OCI-LY3 (cell line): Measurements from ENCODE around the gene KRTAP12-3.

ENCODE experiments used
- H2AFZ ChIP-seq: fragments of 200-600, 300-600 bp; shearing (Covaris generic); 2 replicates; pipeline ENCODE4 v1.6.0; 2014; ENCODE audit warnings: antibody characterized with exemption, low read depth, low read length
- H3K27ac ChIP-seq: fragments of 200-600, 300-600 bp; sonication (generic); 2 replicates; pipeline ENCODE4 v1.5.1; 2014; ENCODE audit warnings: mild to moderate bottlenecking, low read length, moderate library complexity, mixed read lengths
- H3K27me3 ChIP-seq: fragments of 200-600, 300-600 bp; sonication (generic); 2 replicates; pipeline ENCODE4 v1.6.1; 2014; ENCODE audit warnings: low read depth, low read length, mixed read lengths
- H3K36me3 ChIP-seq: fragments of 200-600, 300-600 bp; sonication (generic); replicated peaks from 2 replicates; pipeline ENCODE3; 2014; ENCODE audit warnings: low read depth, low read length, mixed read lengths
- H3K4me1 ChIP-seq: fragments of 300-600, 200-600 bp; sonication (generic); 2 replicates; pipeline ENCODE4 v1.6.1; 2014; ENCODE audit warnings: low read length, mixed read lengths
- H3K4me2 ChIP-seq: fragments of 200-600, 300-600 bp; sonication (generic); 2 replicates; pipeline ENCODE4 v1.6.1; 2014; ENCODE audit warnings: low read length, mixed read lengths
- H3K4me3 ChIP-seq: fragments of 300-600, 200-600 bp; sonication (generic); 2 replicates; pipeline ENCODE4 v1.5.1; 2014; ENCODE audit warnings: antibody characterized with exemption, mild to moderate bottlenecking, low read length, moderate library complexity
- H3K79me2 ChIP-seq: fragments of 300-600, 200-600 bp; shearing (Covaris generic); 2 replicates; pipeline ENCODE4 v1.6.1; 2014; ENCODE audit warnings: mild to moderate bottlenecking, low read length, mixed read lengths
- H3K9ac ChIP-seq: fragments of 300-600, 200-600 bp; shearing (Covaris generic); 2 replicates; pipeline ENCODE4 v1.6.0; 2014; ENCODE audit warnings: mild to moderate bottlenecking, low read length, moderate library complexity
- H3K9me3 ChIP-seq: fragments of 200-600, 300-600 bp; shearing (Covaris generic); 2 replicates; pipeline ENCODE4 v1.6.1; 2014; ENCODE audit warnings: low read length, mixed read lengths; ENCODE audit not compliant: insufficient read depth
- H4K20me1 ChIP-seq: fragments of 200-600, 300-600 bp; sonication (generic); 2 replicates; pipeline ENCODE4 v1.6.1; 2016; ENCODE audit warnings: low read length, mixed read lengths; ENCODE audit not compliant: insufficient read depth
- CTCF ChIP-seq: fragments of 200-600, 300-600 bp; sonication (generic); IDR thresholded peaks from 2 replicates; pipeline ENCODE4 v1.5.1; 2014; ENCODE audit warnings: antibody characterized with exemption, low read length, low read depth
- EZH2phosphoT487 ChIP-seq: fragments of 200-600 bp; shearing (Covaris generic); IDR thresholded peaks from 2 replicates; pipeline ENCODE4 v1.6.1; 2018; ENCODE audit warnings: antibody characterized with exemption, mixed run types, low read depth

Gene KRTAP12-3

GRCh38 chr21:44671911-44672310, 14.2 kb downstream of the KRTAP12-3 start:
- Histone ChIP-seq H3K27me3 (no peaks in the 10 kb centered on the region; the same call in 1 of the 2 replicates), H3K79me2 (no peaks in the 10 kb centered on the region), H3K9ac (no peak overlapping the region), H4K20me1 (no peaks in the 10 kb centered on the region), H3K27ac (no peak overlapping the region), H3K4me3 (no peak overlapping the region), H2AFZ (no peak overlapping the region), H3K4me1 (no peaks in the 10 kb centered on the region), H3K36me3 (no peaks in the 10 kb centered on the region), H3K4me2 (no peak overlapping the region), H3K9me3 (no peaks in the 10 kb centered on the region)
- TF ChIP-seq EZH2phosphoT487 (no peak), CTCF (no peak)

GRCh38 chr21:44677881-44678280, 20.1 kb downstream of the KRTAP12-3 start:
- Histone ChIP-seq H3K4me1 (no peaks in the 10 kb centered on the region), H4K20me1 (no peaks in the 10 kb centered on the region)
- TF ChIP-seq CTCF: no peak
- no peak for TF ChIP-seq EZH2phosphoT487

GRCh38 chr21:44681152-44681551, 23.4 kb downstream of the KRTAP12-3 start:
- TF ChIP-seq EZH2phosphoT487: no peak
- TF ChIP-seq CTCF: no peak
- Histone ChIP-seq H3K4me3 (no peak overlapping the region), H3K79me2 (no peaks in the 10 kb centered on the region), H3K4me1 (no peaks in the 10 kb centered on the region), H3K9me3 (no peaks in the 10 kb centered on the region), H3K27ac (no peak overlapping the region), H3K36me3 (no peaks in the 10 kb centered on the region), H3K27me3 (no peaks in the 10 kb centered on the region; the same call in 1 of the 2 replicates), H4K20me1 (no peaks in the 10 kb centered on the region), H2AFZ (no peak overlapping the region), H3K4me2 (no peak overlapping the region), H3K9ac (no peak overlapping the region)

More at GRCh38 chr21:44677881-44678280, 20.1 kb downstream of the KRTAP12-3 start:
- Histone ChIP-seq H3K9ac (no peak overlapping the region), H3K27me3 (no peaks in the 10 kb centered on the region; the same call in 1 of the 2 replicates), H2AFZ (no peak overlapping the region), H3K4me3 (no peak overlapping the region), H3K79me2 (no peaks in the 10 kb centered on the region), H3K9me3 (no peaks in the 10 kb centered on the region), H3K27ac (no peak overlapping the region), H3K4me2 (no peak overlapping the region), H3K36me3 (no peaks in the 10 kb centered on the region)

- no peak for TF ChIP-seq CTCF
- TF ChIP-seq EZH2phosphoT487: no peak
- H3K9me3 ChIP-seq: no peaks in the 10 kb centered on the region
- H3K36me3 ChIP-seq: no peaks in the 10 kb centered on the region
- H3K4me1 ChIP-seq: no peaks in the 10 kb centered on the region
- H3K4me2 ChIP-seq: no peak within 1 kb of the TSS
- H4K20me1 ChIP-seq: no peaks in the 10 kb centered on the region
- no peak within 1 kb of the TSS for H2AFZ ChIP-seq
- no peaks in the 10 kb centered on the region for H3K79me2 ChIP-seq
- H3K9ac ChIP-seq: no peak within 1 kb of the TSS
- no peaks in the 10 kb centered on the region for H3K27me3 ChIP-seq
- no peak within 1 kb of the TSS for H3K27ac ChIP-seq
- no peak within 1 kb of the TSS for H3K4me3 ChIP-seq
Observed at GRCh38 chr21:44681861-44682579, 24.3 kb downstream of the KRTAP12-3 start, which contains the start of gene KRTAP12-1. TSS of gene KRTAP12-1 (minus strand) at chr21:44682163. CDS start at chr21:44682123, 40 bp downstream.
